Thymus (tissue), 11 donors: ENCODE results near the gene ATG4A. TPM values are rescaled to one million over a fixed set of nuclear protein-coding genes. Genes with fewer than 3 reads are reported as not detected.

Source experiments
- DNase-seq, 9 donors: peaks; one replicate each; pipeline ENCODE4 v3.0.0-alpha.2; 2013; ENCODE audit warnings: low spot score in 9 of 9, low read depth in 6 of 9, missing footprints in 1 of 9
- H3K27ac ChIP-seq, 2 donors: one replicate each; pipeline ENCODE4 v1.5.1; 2013; ENCODE audit warnings: control low read depth in 1 of 2, low read depth in 1 of 2, low read length in 1 of 2, mild to moderate bottlenecking in 1 of 2, moderate library complexity in 1 of 2
- H3K27me3 ChIP-seq, 2 donors: one replicate each; pipeline ENCODE4 v1.5.1; 2013; ENCODE audit warnings: low read length in 1 of 2; ENCODE audit not compliant: control insufficient read depth in 2 of 2, insufficient read depth in 1 of 2
- H3K36me3 ChIP-seq, 2 donors: one replicate each; pipeline ENCODE4 v1.5.1; 2013; ENCODE audit warnings: low read length in 1 of 2, mild to moderate bottlenecking in 1 of 2, moderate library complexity in 1 of 2; ENCODE audit not compliant: control insufficient read depth in 2 of 2, insufficient read depth in 2 of 2
- H3K4me1 ChIP-seq, 2 donors: one replicate each; pipeline ENCODE4 v1.5.1; 2013; ENCODE audit warnings: low read length in 2 of 2; ENCODE audit not compliant: control insufficient read depth in 2 of 2, insufficient read depth in 2 of 2
- H3K4me3 ChIP-seq, 2 donors: one replicate each; pipeline ENCODE4 v1.5.1; 2013; ENCODE audit warnings: low read length in 2 of 2, control low read depth in 1 of 2, mild to moderate bottlenecking in 1 of 2
- H3K9me3 ChIP-seq, 2 donors: one replicate each; pipeline ENCODE4 v1.5.1; 2013; ENCODE audit warnings: low read length in 1 of 2, mild to moderate bottlenecking in 1 of 2; ENCODE audit not compliant: control insufficient read depth in 2 of 2, insufficient read depth in 1 of 2
- WGBS: extraction: QIAGEN DNeasy Blood & Tissue Kit; methylation state at CpG from one replicate; pipeline ENCODE4 v1.1.7; 2013; 5-methylcytosine and 5-hydroxymethylcytosine counted together
- polyA plus RNA-seq: library from polyadenylated mRNA; stranded (reverse); fragments of 200-250 nt; gene quantifications from one replicate; pipeline ENCODE4 v1.2.3, GENCODE V29; 2013
- total RNA-seq: library from RNA; stranded (reverse); fragments of 120-200 nt; gene quantifications from one replicate; pipeline ENCODE4 v1.2.4, GENCODE V29; 2013
- donor health status: healthy.

Gene ATG4A
- total and polyA plus RNA-seq, 2 donors: 14.7 to 18.2 TPM

GRCh38 chrX:108097380-108097779 is 5.8 kb downstream of the ATG4A start:
- Histone ChIP-seq H3K27ac (no peak overlapping the region), H3K9me3 (no peaks in the 10 kb centered on the region), H3K4me1 (no peaks in the 10 kb centered on the region), H3K4me3 (no peak overlapping the region), H3K27me3 (no peaks in the 10 kb centered on the region), H3K36me3 (no peaks in the 10 kb centered on the region)
- DNase-seq: no peak
- over 99% methylated on average over 2 of the region's 2 CpGs for WGBS

- Histone ChIP-seq H3K36me3 (no peaks in the 10 kb centered on the region), H3K9me3 (no peaks in the 10 kb centered on the region), H3K27ac (no peak overlapping the region), H3K4me3 (no peak overlapping the region), H3K4me1 (no peaks in the 10 kb centered on the region), H3K27me3 (no peaks in the 10 kb centered on the region)
- DNase-seq: no peak
Measured at GRCh38 chrX:108105473-108105872, 13.9 kb downstream of the ATG4A start.

- Histone ChIP-seq H3K27me3 (no peaks in the 10 kb centered on the region), H3K27ac (no peak overlapping the region), H3K9me3 (no peaks in the 10 kb centered on the region)
Measured at GRCh38 chrX:108114541-108114940, 23.0 kb downstream of the ATG4A start.

GRCh38 chrX:108117988-108118387 is 26.4 kb downstream of the ATG4A start:
- H3K9me3 ChIP-seq: no peaks in the 10 kb centered on the region
- no peaks in the 10 kb centered on the region for H3K36me3 ChIP-seq
- no peak overlapping the region for H3K27ac ChIP-seq
- DNase-seq: no peak
- H3K27me3 ChIP-seq: no peaks in the 10 kb centered on the region
- no peak overlapping the region for H3K4me3 ChIP-seq
- no peaks in the 10 kb centered on the region for H3K4me1 ChIP-seq
- WGBS: 93% methylated on average over 3 of the region's 3 CpGs

More at GRCh38 chrX:108114541-108114940, 23.0 kb downstream of the ATG4A start:
- Histone ChIP-seq H3K4me1 (no peaks in the 10 kb centered on the region), H3K4me3 (no peak overlapping the region), H3K36me3 (no peaks in the 10 kb centered on the region)
- no peak for DNase-seq

- Histone ChIP-seq H3K9me3 (no peaks in the 10 kb centered on the region), H3K27ac (no peak overlapping the region), H3K27me3 (no peaks in the 10 kb centered on the region), H3K4me1 (no peaks in the 10 kb centered on the region), H3K36me3 (no peaks in the 10 kb centered on the region), H3K4me3 (no peak overlapping the region)
- DNase-seq: no peak
- WGBS: 93% methylated on average over 3 of the region's 3 CpGs
Measured at GRCh38 chrX:108121291-108121690, 29.7 kb downstream of the ATG4A start.

GRCh38 chrX:108122748-108123147 is 31.2 kb downstream of the ATG4A start:
- Histone ChIP-seq H3K27ac (no peak overlapping the region), H3K27me3 (no peaks in the 10 kb centered on the region), H3K36me3 (no peaks in the 10 kb centered on the region), H3K9me3 (no peaks in the 10 kb centered on the region), H3K4me1 (no peaks in the 10 kb centered on the region), H3K4me3 (no peak overlapping the region)
- WGBS: 92% methylated on average over 2 of the region's 2 CpGs
- DNase-seq: no peak

GRCh38 chrX:108123591-108124366 is 32.2 kb downstream of the ATG4A start:
- Histone ChIP-seq H3K36me3 (no peaks in the 10 kb centered on the region), H3K27ac (no peak overlapping the region), H3K4me1 (no peaks in the 10 kb centered on the region), H3K9me3 (no peaks in the 10 kb centered on the region), H3K4me3 (no peak overlapping the region), H3K27me3 (no peaks in the 10 kb centered on the region)
- WGBS: over 99% methylated on average over 3 of the region's 3 CpGs
- no peak for DNase-seq

GRCh38 chrX:108126661-108127060 is 35.1 kb downstream of the ATG4A start:
- DNase-seq: no peak
- no peaks in the 10 kb centered on the region for H3K27me3 ChIP-seq
- 86% methylated on average over 2 of the region's 2 CpGs for WGBS

GRCh38 chrX:108127152-108127551 is 35.6 kb downstream of the ATG4A start:
- Histone ChIP-seq H3K4me1 (no peaks in the 10 kb centered on the region), H3K27me3 (no peaks in the 10 kb centered on the region)
- 94% methylated on average over 4 of the region's 4 CpGs for WGBS

More at GRCh38 chrX:108126661-108127060, 35.1 kb downstream of the ATG4A start:
- no peak overlapping the region for H3K27ac ChIP-seq
- H3K9me3 ChIP-seq: no peaks in the 10 kb centered on the region
- no peak overlapping the region for H3K4me3 ChIP-seq
- peaks cover 0 to 6% of the 10 kb centered on the region in 2 donors for H3K36me3 ChIP-seq
- H3K4me1 ChIP-seq: no peaks in the 10 kb centered on the region

More at GRCh38 chrX:108127152-108127551, 35.6 kb downstream of the ATG4A start:
- H3K9me3 ChIP-seq: no peaks in the 10 kb centered on the region
- no peak for DNase-seq
- H3K4me3 ChIP-seq: no peak overlapping the region
- H3K36me3 ChIP-seq: peaks cover 0 to 7% of the 10 kb centered on the region in 2 donors
- H3K27ac ChIP-seq: no peak overlapping the region
